IMR-90 (cell line): Measurements from ENCODE around the gene SLC5A11. TPM values are rescaled to one million over a fixed set of nuclear protein-coding genes. Genes with fewer than 3 reads are reported as not detected.

ENCODE experiments used
- ATAC-seq: fragments of 200-7000 bp; cut with Tn5 transposase; 2 replicates; pipeline ENCODE4 v1.9.1; 2020; ENCODE audit warnings: low read depth, mild to moderate bottlenecking, moderate library complexity
- BruUV-seq: library from RNA; stranded (reverse); fragments of 400-500 nt; replicated peaks from 2 replicates; lab custom pipeline; 2021; lab: Mats Ljungman, UMichigan
- CTCF ChIA-PET: fragments of 300-600 bp; formaldehyde crosslinking; extraction: SDS; loops from one replicate; lab custom pipeline; 2021; ENCODE audit warnings: antibody characterized with exemption; lab: Yijun Ruan, JAX
- POLR2A ChIA-PET: fragments of 300-600 bp; sonication (Branson Sonifier 250); formaldehyde crosslinking; loops from one replicate; lab custom pipeline; 2022; ENCODE audit warnings: antibody characterized with exemption; ENCODE audit not compliant: unreplicated experiment; lab: Charles Lee
- DNase-seq: peaks from one replicate; pipeline ENCODE4 v3.0.0; 2013
- H2AFZ ChIP-seq: replicated peaks from 2 replicates; pipeline ENCODE3; 2013; ENCODE audit warnings: low read length, mild to moderate bottlenecking; ENCODE audit not compliant: poor library complexity
- H2AK5ac ChIP-seq: 2 replicates; pipeline ENCODE4 v1.6.1; 2013; ENCODE audit warnings: low read depth, low read length, inconsistent platforms
- H2AK9ac ChIP-seq: replicated peaks from 2 replicates; pipeline ENCODE3; 2013; ENCODE audit warnings: mild to moderate bottlenecking, low read depth, low read length, moderate library complexity; ENCODE audit not compliant: poor library complexity
- H2BK120ac ChIP-seq: 2 replicates; pipeline ENCODE4 v1.6.1; 2013; ENCODE audit warnings: low read depth, low read length, inconsistent platforms
- H2BK15ac ChIP-seq: 3 replicates; pipeline ENCODE4 v1.6.1; 2013; ENCODE audit warnings: low read depth, low read length, inconsistent platforms
- H2BK20ac ChIP-seq: 2 replicates; pipeline ENCODE4 v1.6.1; 2013; ENCODE audit warnings: low read depth, mild to moderate bottlenecking, inconsistent platforms, low read length, moderate library complexity
- H2BK5ac ChIP-seq: 2 replicates; pipeline ENCODE4 v1.6.1; 2013; ENCODE audit warnings: mild to moderate bottlenecking, low read depth, low read length, inconsistent platforms; ENCODE audit not compliant: poor library complexity, severe bottlenecking
- H3K14ac ChIP-seq: replicated peaks from 2 replicates; pipeline ENCODE4 v1.6.1; 2013; ENCODE audit warnings: low read depth, low read length, inconsistent platforms
- H3K18ac ChIP-seq: 2 replicates; pipeline ENCODE4 v1.6.1; 2013; ENCODE audit warnings: low read depth, low read length, control low read depth
- H3K23ac ChIP-seq: 2 replicates; pipeline ENCODE4 v1.6.1; 2013; ENCODE audit warnings: low read depth, low read length, inconsistent platforms
- H3K27ac ChIP-seq: 2 replicates; pipeline ENCODE4 v1.5.1; 2013; ENCODE audit warnings: mild to moderate bottlenecking, control low read depth, low read length; ENCODE audit not compliant: insufficient read depth
- H3K27me3 ChIP-seq: 2 replicates; pipeline ENCODE4 v1.6.1; 2013; ENCODE audit warnings: low read length; ENCODE audit not compliant: control insufficient read depth, insufficient read depth
- H3K36me3 ChIP-seq: 2 replicates; pipeline ENCODE4 v1.6.1; 2013; ENCODE audit warnings: low read length, mixed read lengths; ENCODE audit not compliant: control insufficient read depth, insufficient read depth
- H3K4ac ChIP-seq: 2 replicates; pipeline ENCODE4 v1.6.1; 2013; ENCODE audit warnings: low read depth, low read length, inconsistent platforms
- H3K4me1 ChIP-seq: 2 replicates; pipeline ENCODE4 v1.6.1; 2013; ENCODE audit warnings: low read length, mixed read lengths; ENCODE audit not compliant: control insufficient read depth, insufficient read depth
- H3K4me2 ChIP-seq: 2 replicates; pipeline ENCODE4 v1.6.1; 2013; ENCODE audit warnings: low read depth, mild to moderate bottlenecking, control low read depth, low read length, moderate library complexity
- H3K4me3 ChIP-seq: 2 replicates; pipeline ENCODE4 v1.5.1; 2013; ENCODE audit warnings: low read depth, mild to moderate bottlenecking, control low read depth, low read length, moderate library complexity; ENCODE audit not compliant: insufficient read depth
- H3K56ac ChIP-seq: 2 replicates; pipeline ENCODE4 v1.6.1; 2013; ENCODE audit warnings: low read length, inconsistent platforms; ENCODE audit not compliant: insufficient read depth; ENCODE audit errors: extremely low read depth
- H3K79me1 ChIP-seq, 2 experiments: 2 replicates each; pipeline ENCODE4 v1.6.1; 2013; ENCODE audit warnings: low read length in 2 of 2, inconsistent platforms in 1 of 2, low read depth in 1 of 2
- H3K9ac ChIP-seq: 2 replicates; pipeline ENCODE4 v1.6.1; 2013; ENCODE audit warnings: low read depth, low read length, control low read depth
- H3K9me1 ChIP-seq: 2 replicates; pipeline ENCODE4 v1.6.1; 2013; ENCODE audit warnings: low read length, inconsistent platforms; ENCODE audit not compliant: insufficient read depth
- H3K9me3 ChIP-seq: 2 replicates; pipeline ENCODE4 v1.6.1; 2013; ENCODE audit warnings: low read length; ENCODE audit not compliant: control insufficient read depth, insufficient read depth
- H4K20me1 ChIP-seq: 2 replicates; pipeline ENCODE4 v1.6.1; 2013; ENCODE audit warnings: low read length, inconsistent platforms; ENCODE audit not compliant: insufficient read depth
- H4K5ac ChIP-seq: 2 replicates; pipeline ENCODE4 v1.6.1; 2013; ENCODE audit warnings: mild to moderate bottlenecking, low read depth, low read length, control low read depth
- H4K8ac ChIP-seq, 2 experiments: 2 replicates each; pipeline ENCODE4 v1.6.1; 2013; ENCODE audit warnings: low read depth in 2 of 2, low read length in 2 of 2, control low read depth in 1 of 2, inconsistent platforms in 1 of 2
- H4K91ac ChIP-seq: 2 replicates; pipeline ENCODE4 v1.6.1; 2013; ENCODE audit warnings: low read depth, low read length, inconsistent platforms; ENCODE audit not compliant: insufficient read depth
- BHLHE40 ChIP-seq: fragments of 150-350 bp; IDR thresholded peaks from 2 replicates; pipeline ENCODE4 v1.6.1; 2016; ENCODE audit warnings: mild to moderate bottlenecking, low read depth, low read length
- CEBPB ChIP-seq: IDR thresholded peaks from 2 replicates; pipeline ENCODE4 v1.6.1; 2012; ENCODE audit warnings: low read depth, low read length, improper control_type of control experiment
- CHD1 ChIP-seq: IDR thresholded peaks from 2 replicates; pipeline ENCODE4 v1.6.1; 2012; ENCODE audit warnings: low read depth, low read length, improper control_type of control experiment
- FOS ChIP-seq: fragments of 150-350 bp; IDR thresholded peaks from 2 replicates; pipeline ENCODE4 v1.6.1; 2016; ENCODE audit warnings: low read depth, low read length
- MAZ ChIP-seq: IDR thresholded peaks from 2 replicates; pipeline ENCODE4 v1.6.1; 2012; ENCODE audit warnings: low read depth, mild to moderate bottlenecking, low read length, improper control_type of control experiment, moderate library complexity, borderline replicate concordance
- MXI1 ChIP-seq: IDR thresholded peaks from 2 replicates; pipeline ENCODE4 v1.6.1; 2012; ENCODE audit warnings: low read depth, mild to moderate bottlenecking, low read length, moderate library complexity, borderline replicate concordance
- NFE2L2 ChIP-seq: fragments of 150-350 bp; IDR thresholded peaks from 2 replicates; pipeline ENCODE4 v1.6.1; 2016; ENCODE audit warnings: low read depth, mild to moderate bottlenecking, low read length
- POLR2A ChIP-seq: IDR thresholded peaks from 2 replicates; pipeline ENCODE4 v1.6.1; 2012; ENCODE audit warnings: mild to moderate bottlenecking, low read depth, low read length
- RAD21 ChIP-seq: IDR thresholded peaks from 2 replicates; pipeline ENCODE4 v1.6.1; 2012; ENCODE audit warnings: low read length, improper control_type of control experiment
- RCOR1 ChIP-seq: IDR thresholded peaks from 2 replicates; pipeline ENCODE4 v1.6.1; 2012; ENCODE audit warnings: mild to moderate bottlenecking, low read length, improper control_type of control experiment; ENCODE audit not compliant: insufficient replicate concordance
- RFX5 ChIP-seq: IDR thresholded peaks from 2 replicates; pipeline ENCODE4 v1.8.0; 2012; ENCODE audit warnings: low read depth, mild to moderate bottlenecking, low read length, moderate library complexity
- SMC3 ChIP-seq: fragments of 150-350 bp; IDR thresholded peaks from 2 replicates; pipeline ENCODE4 v1.6.1; 2016; ENCODE audit warnings: low read depth, mild to moderate bottlenecking, antibody characterized with exemption, low read length, moderate library complexity
- WGBS, 2 experiments: methylation state at CpG; one replicate each; pipeline versions ENCODE4 v1.1.5 to v1.1.7; 2013; ENCODE audit warnings: missing lambda C conversion rate in 2 of 2; ENCODE audit not compliant: insufficient read length in 1 of 2; ENCODE audit errors: extremely low coverage in 2 of 2; 5-methylcytosine and 5-hydroxymethylcytosine counted together
- dilution Hi-C: fragments of 300-500 bp; cut with HindIII; formaldehyde crosslinking; loops from one replicate; pipeline ENCODE4 v1.14.3; 2018; ENCODE audit warnings: low sequenced_read_pairs; ENCODE audit not compliant: unreplicated experiment
- in situ Hi-C: fragments of 300-500 bp; cut with MboI; formaldehyde crosslinking; loops from 3 replicates; pipeline ENCODE4 v1.14.3; 2019; ENCODE audit warnings: low sequenced_read_pairs, inconsistent platforms, mixed read lengths
- intact Hi-C: fragments of 100-400 bp; cut with micrococcal nuclease; formaldehyde crosslinking; loops from 2 replicates; pipeline ENCODE4 v1.10.0; 2022
- polyA plus RNA-seq, 3 experiments: library from polyadenylated mRNA; depleted of rRNA; stranded (reverse); fragments of >200 nt; gene quantifications; 2 replicates each; pipeline ENCODE4 v1.2.3, GENCODE V29; 2012; ENCODE audit warnings: low replicate concordance in 1 of 3
- total RNA-seq: library from RNA; depleted of rRNA; stranded (reverse); fragments of >200 nt; gene quantifications from 2 replicates; pipeline ENCODE4 v1.2.3, GENCODE V29; 2012
- TF ChIP-seq, protein P1 (sequence below): fragments of 150-350 bp; IDR thresholded peaks from 2 replicates; pipeline ENCODE4 v1.6.1; 2017; ENCODE audit warnings: mild to moderate bottlenecking, antibody characterized with exemption, low read length, low read depth
- TF ChIP-seq, protein P2 (sequence below): fragments of 150-350 bp; IDR thresholded peaks from 2 replicates; pipeline ENCODE4 v1.6.1; 2016; ENCODE audit warnings: low read depth, mild to moderate bottlenecking, low read length, moderate library complexity, borderline replicate concordance

SLC5A11 gene
- total and polyA plus RNA-seq, 2 of the 4 experiments (the other 2 are of a cell fraction) = under 0.01 TPM; not detected in 1

DNA sequence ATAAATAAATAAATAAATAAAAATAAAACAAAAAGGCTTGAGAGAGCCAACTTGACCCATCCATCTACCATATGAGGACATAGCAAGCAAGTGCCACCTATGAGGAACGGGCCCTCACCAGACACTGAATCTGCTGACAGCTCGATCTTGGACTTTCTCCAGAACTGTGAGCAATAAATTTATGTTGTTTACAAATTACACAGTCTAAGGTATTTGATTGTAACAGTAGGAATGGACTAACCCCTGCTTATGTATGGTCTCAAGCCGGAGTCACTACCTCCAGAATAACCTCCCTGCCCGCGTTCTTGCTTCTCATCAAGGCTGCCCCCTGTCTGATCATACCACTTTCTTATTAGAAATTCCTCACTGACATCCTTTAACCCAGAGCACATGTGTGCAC lies 9.9 kb downstream of the SLC5A11 start:
- CTCF ChIA-PET = interaction anchor here (0.6 kb wide), 1 partner anchor 10 kb away, joined by 3 read pairs; no protein-coding TSS in a partner anchor
- Histone ChIP-seq H3K4me3 (no peak overlapping the region), H3K4me2 (no peak overlapping the region), H3K9ac (no peak overlapping the region), H3K23ac (no peak overlapping the region), H3K27ac (no peak overlapping the region), H3K14ac (no peak overlapping the region; the same call in 1 of the 2 replicates), H2AK9ac (no peak overlapping the region), H3K4me1 (peaks cover 9% of the 10 kb centered on the region), H3K9me3 (no peaks in the 10 kb centered on the region), H2BK15ac (no peak overlapping the region), H3K4ac (no peak overlapping the region), H2BK5ac (no peak overlapping the region), H4K8ac (no peak overlapping the region), H2AK5ac (no peak overlapping the region), H3K36me3 (no peaks in the 10 kb centered on the region), H3K27me3 (no peaks in the 10 kb centered on the region), H2BK20ac (no peak overlapping the region), H3K79me1 (no peaks in the 10 kb centered on the region), H3K56ac (no peak overlapping the region), H4K91ac (no peak overlapping the region), H4K5ac (no peak overlapping the region), H4K20me1 (no peaks in the 10 kb centered on the region), H2AFZ (no peak overlapping the region), H3K9me1 (peaks cover 19% of the 10 kb centered on the region), H2BK120ac (no peak overlapping the region), H3K18ac (no peak overlapping the region)
- no CpG with 5 or more reads among the region's 5 CpGs for WGBS, 2 experiments
- TF ChIP-seq SMC3 (no peak), RFX5 (no peak), NFE2L2 (no peak), MAZ (no peak), MXI1 (no peak), CEBPB (no peak), POLR2A (no peak), BHLHE40 (no peak), CHD1 (no peak), RAD21 (no peak), RCOR1 (no peak), FOS (no peak)
- TF ChIP-seq, protein P1, sequence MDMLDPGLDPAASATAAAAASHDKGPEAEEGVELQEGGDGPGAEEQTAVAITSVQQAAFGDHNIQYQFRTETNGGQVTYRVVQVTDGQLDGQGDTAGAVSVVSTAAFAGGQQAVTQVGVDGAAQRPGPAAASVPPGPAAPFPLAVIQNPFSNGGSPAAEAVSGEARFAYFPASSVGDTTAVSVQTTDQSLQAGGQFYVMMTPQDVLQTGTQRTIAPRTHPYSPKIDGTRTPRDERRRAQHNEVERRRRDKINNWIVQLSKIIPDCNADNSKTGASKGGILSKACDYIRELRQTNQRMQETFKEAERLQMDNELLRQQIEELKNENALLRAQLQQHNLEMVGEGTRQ = no peak
- TF ChIP-seq, protein P2, sequence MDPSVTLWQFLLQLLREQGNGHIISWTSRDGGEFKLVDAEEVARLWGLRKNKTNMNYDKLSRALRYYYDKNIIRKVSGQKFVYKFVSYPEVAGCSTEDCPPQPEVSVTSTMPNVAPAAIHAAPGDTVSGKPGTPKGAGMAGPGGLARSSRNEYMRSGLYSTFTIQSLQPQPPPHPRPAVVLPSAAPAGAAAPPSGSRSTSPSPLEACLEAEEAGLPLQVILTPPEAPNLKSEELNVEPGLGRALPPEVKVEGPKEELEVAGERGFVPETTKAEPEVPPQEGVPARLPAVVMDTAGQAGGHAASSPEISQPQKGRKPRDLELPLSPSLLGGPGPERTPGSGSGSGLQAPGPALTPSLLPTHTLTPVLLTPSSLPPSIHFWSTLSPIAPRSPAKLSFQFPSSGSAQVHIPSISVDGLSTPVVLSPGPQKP = no peak
- in situ Hi-C loops = loop anchor here (5.0 kb wide), 1 partner anchor 52 kb away; no protein-coding TSS in a partner anchor
- ATAC-seq = no peak
- dilution Hi-C loops = no loop called here
- BruUV-seq = no TSS peak
- intact Hi-C loops = loop anchor here (5.0 kb wide), 2 partner anchors 47 to 177 kb away; no protein-coding TSS in a partner anchor
- POLR2A ChIA-PET = no interaction called here
- DNase-seq = no peak
